GM12892 (cell line): ENCODE results near the gene ZNF117.
"Not testable (repeated sequence)": the region's sequence is repeated elsewhere in the genome, so short reads cannot be mapped to it uniquely, and the experiment has no call there.

Experiments used
- POLR2A ChIP-seq: IDR thresholded peaks from 2 replicates; pipeline ENCODE4 v1.6.1; 2011; ENCODE audit warnings: low read depth, low read length, control low read depth
- POLR2AphosphoS5 ChIP-seq: IDR thresholded peaks from 2 replicates; pipeline ENCODE4 v1.6.1; 2011; ENCODE audit warnings: low read depth, low read length, control low read depth
- TAF1 ChIP-seq: IDR thresholded peaks from 2 replicates; pipeline ENCODE4 v1.6.1; 2011; ENCODE audit warnings: low read depth, mild to moderate bottlenecking, control low read depth, low read length, borderline replicate concordance

DNA sequence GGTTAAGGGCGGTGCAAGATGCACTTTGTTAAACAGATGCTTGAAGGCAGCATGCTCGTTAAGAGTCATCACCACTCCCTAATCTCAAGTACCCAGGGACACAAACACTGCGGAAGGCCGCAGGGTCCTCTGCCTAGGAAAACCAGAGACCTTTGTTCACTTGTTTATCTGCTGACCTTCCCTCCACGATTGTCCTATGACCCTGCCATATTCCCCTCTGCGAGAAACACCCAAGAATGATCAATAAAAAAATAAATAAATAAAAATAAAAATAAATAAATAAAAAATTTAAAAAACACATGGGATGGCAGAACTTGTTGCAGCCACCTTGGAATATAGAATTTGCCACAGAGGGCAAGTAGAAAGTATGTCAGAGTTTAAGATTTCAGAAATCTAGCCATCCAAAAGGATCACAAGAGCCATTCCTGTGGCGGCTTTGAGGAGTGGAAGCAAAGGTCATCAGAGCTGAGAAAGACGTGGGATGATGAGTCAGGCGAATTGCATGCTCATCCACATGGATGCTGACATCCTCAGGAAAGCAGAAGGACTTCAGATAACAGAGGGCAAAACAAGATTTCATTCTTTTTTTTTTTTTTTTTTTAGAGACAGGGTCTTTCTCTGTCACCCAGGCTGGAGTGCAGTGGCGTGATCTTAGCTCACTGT is 43.4 kb upstream of the ZNF117 start:
- not testable (repeated sequence) for TF ChIP-seq POLR2AphosphoS5, POLR2A, TAF1
